ENCODE data around the gene COL23A1. TPM values are rescaled to one million over a fixed set of nuclear protein-coding genes. Genes with fewer than 3 reads are reported as not detected.

The COL23A1 gene
- polyA plus RNA-seq, 12 donors: 1.1 to 20.5 (median 2.9) TPM; not detected in 2

GRCh38 chr5:178398901-178399700, 191.1 kb downstream of the COL23A1 start:
- DNase-seq: no peak

- DNase-seq: peak; percentile 49
Observed at GRCh38 chr5:178396796-178397720, 193.1 kb downstream of the COL23A1 start.

DNA sequence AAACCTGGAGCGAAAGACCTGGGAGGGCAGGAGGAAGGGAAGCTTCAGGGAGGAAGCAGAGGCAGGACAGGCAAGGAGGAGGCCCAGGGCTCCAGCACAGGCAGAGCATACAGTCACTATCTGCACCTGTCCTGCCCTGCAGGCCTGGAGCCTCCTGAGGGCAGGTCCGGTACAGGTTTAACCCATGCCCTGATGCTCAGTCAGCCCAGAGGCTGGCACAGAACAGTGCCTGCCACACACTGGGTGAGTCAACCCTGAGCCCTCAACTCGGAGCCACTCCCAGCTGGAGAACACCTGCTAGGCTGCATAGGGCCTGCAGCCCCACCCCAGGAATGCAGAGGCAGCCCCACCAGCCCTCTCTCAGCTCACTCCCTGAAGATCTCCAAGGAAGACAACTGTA, 196.1 kb downstream of the COL23A1 start:
- no peak for DNase-seq

DNA sequence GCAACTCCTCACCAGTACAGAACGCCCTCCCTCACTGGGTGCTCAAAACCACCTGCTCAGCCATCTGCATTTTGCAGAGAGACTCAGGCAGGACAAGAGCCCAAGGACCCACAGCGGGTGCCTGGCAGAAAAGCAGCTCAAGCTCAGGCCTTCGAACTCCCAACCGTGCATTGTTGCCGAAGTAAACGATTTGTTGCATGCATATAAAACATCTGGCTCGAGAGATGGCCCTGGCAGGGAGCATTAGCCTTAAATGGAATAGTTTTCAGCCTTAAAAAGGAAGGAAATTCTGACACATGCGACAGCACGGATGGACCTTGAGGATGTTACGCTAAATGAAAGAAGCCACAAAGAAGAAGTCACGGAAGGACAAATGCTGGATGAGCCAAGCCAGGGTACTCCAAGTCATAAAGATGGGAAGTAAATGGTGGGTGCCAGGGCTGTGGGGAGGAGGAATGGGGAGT, 197.2 kb downstream of the COL23A1 start:
- no peak for DNase-seq

DNA sequence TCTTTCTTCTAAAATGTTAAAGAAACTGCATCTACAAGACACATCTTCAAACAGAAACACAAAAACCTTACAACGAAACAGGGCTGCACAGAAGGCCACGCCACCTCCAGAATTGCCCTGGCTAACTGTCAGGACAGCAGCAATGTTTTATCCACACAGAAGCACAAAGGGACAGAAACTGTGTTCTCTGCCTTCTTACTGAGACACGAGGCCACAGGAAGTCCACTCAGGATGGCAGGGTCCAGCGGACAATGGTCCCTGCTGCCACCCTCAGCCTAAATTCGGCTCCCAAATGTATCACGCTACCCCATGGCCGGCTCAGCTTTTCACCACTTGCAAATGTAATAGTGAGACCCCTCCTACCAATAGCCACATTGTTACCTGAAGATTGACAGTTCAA, 197.8 kb downstream of the COL23A1 start:
- DNase-seq: no peak

GRCh38 chr5:178391480-178391879, 198.7 kb downstream of the COL23A1 start:
- no peak for DNase-seq

- DNase-seq: no peak
Observed at GRCh38 chr5:178389796-178390195, 200.4 kb downstream of the COL23A1 start.

GRCh38 chr5:178389026-178389729, 201.0 kb downstream of the COL23A1 start:
- no peak for DNase-seq

GRCh38 chr5:178388386-178389025, 201.7 kb downstream of the COL23A1 start:
- peak; percentile 61 for DNase-seq

DNA sequence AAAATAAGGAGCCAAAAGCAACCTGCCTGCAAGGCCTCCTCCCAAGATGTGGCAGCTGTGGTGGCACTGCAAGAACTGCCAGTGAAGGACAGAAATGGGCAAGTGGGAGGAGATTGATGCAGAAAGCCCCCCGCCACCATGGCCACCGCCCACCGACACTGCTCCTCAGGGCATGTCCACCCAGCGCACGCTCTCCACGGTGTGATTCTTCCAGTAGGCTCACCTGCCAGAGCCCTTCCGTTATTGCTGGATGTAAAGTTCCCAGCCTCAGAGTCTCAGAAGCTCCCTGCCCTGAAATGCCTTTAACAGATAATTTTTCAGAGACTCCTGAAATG, 202.4 kb downstream of the COL23A1 start:
- DNase-seq: no peak

DNA sequence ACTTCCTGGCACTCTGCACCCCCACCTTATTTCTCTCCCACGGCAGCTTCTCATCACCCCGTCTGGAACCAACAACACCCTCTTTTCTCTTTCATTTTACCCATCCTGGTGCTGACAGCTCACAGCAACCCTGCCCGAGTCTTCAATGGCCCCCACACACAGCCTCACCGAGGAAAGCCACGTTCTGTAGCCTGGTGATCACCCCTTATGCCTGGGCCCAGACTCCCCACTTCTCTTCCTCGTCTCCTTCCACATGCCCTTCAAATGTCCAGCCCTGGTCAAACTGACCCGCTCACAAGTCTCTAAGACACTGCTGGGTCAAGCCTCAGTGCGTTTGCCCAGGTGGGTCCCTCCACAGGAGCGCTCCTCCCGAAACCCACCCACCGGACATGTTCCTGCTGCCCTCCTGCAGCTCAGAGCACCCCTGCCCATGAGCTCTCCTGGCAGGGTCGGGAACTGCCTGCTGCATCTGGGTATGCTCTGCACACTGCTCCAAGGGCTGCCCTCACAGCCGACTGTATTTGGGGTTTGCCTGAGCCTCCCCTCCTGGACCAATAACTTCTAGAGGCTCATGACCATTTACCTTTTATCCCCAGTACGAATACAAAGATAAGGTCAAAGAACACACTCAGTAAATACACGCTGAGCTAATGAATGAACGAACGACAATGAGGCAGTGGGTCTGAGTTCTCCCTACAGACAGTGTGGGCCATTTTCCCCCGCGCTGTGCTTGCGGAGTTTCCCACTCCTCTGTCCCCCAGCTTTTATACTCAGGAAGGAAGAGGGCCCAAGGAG, 202.9 kb downstream of the COL23A1 start:
- DNase-seq: no peak

GRCh38 chr5:178386336-178386931, 203.8 kb downstream of the COL23A1 start:
- no peak for DNase-seq

- DNase-seq: no peak
Observed at GRCh38 chr5:178385496-178385890, 204.7 kb downstream of the COL23A1 start.

GRCh38 chr5:178384816-178385495, 205.2 kb downstream of the COL23A1 start:
- no peak for DNase-seq

DNA sequence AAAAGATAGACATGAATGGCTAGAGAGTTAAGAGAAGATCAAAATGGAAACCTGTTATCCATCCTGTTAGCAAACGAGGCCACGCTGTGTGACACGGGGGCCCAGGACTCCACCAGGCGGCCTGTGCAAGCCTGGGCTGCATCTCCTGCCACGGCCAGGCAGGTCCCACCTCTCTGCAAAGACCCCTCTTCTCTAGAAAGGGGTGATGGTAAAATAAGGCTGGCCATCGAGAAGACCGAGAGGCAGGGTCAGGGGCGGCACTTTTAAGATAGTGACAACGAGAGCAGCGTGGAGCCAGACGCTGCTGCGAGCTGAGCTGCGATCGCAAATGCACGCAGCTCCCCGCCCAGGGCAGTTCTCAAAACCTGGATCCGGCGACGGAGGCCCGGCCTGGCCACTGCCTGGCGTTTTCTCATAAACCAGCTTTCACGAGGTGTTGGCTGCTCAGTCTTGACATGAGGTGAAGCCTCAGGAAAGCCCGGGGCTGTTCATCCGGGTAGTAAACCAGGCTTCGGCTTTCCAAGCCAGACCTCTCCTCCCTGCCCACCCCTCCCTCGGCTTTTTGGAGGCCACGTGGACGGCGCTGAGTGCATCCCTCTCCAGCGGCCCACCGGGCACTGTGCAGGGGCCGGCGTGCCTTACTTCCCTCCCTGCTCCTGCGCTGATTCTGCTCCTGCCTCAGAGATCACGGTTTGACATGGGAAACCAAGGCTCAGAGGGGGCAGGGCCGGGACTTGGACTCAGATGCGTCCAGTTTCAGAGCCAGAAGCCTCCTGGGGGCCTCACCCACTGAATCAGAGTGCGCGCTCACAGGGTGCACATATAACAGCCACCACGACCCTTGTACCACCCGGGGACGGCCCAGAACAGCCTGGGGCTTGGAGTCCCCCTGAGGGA, 206.0 kb downstream of the COL23A1 start:
- DNase-seq: peak; percentile 31

DNA sequence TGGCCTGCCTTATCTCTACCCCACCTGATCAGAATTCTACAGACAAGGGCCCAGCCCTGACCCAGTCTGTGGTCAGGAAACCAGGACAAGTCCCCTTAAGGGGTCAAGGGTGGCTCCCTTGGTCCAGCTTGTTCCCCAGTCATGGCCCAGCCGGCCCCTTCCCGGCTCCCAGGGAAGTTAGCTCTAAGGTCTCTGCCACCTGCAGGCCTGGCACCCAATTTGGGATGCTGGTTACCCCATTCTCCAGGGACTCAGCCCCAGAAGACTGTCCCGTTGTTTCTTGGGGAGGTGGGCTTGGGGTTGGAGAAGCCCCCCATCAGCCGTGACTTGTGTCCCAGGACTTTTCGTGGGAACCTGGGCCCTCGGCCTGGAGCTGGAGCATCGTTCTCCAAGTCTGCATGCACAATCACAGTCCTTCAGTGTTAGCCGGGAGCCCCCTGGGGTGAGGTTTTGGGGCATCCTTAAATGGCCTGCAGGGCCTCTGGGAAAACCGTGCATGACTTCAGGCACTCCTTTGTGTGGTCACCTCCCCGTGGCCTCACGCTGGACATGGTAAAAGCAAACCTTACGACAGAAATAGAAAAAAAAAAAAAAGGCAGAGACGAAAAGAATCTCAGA, 206.8 kb downstream of the COL23A1 start:
- no peak for DNase-seq

GRCh38 chr5:178382754-178383164, 207.4 kb downstream of the COL23A1 start:
- no peak for DNase-seq

Data from muscle of arm (tissue), 12 donors.